GM12878 (cell line): ENCODE data around the gene CAMKMT. TPM values are rescaled to one million over a fixed set of nuclear protein-coding genes. Genes with fewer than 3 reads are reported as not detected.

Source experiments
- ATAC-seq: fragments of 200-7000 bp; cut with Tn5 transposase; 3 replicates; pipeline ENCODE4 v1.9.1; 2020; ENCODE audit warnings: mild to moderate bottlenecking, moderate library complexity
- BruUV-seq: library from RNA; stranded (reverse); fragments of 400-500 nt; replicated peaks from 2 replicates; lab custom pipeline; 2021; lab: Mats Ljungman, UMichigan
- CTCF ChIA-PET: fragments of 300-600 bp; sonication (Branson Sonifier 250); formaldehyde crosslinking; extraction: SDS; loops from one replicate; lab custom pipeline; 2021; ENCODE audit warnings: inconsistent platforms; lab: Yijun Ruan, JAX
- POLR2A ChIA-PET: fragments of 350-600 bp; formaldehyde crosslinking; extraction: SDS; loops from one replicate; lab custom pipeline; 2021; ENCODE audit warnings: inconsistent platforms; lab: Charles Lee
- RAD21 ChIA-PET: fragments of 300-600 bp; sonication (Branson Sonifier 250); formaldehyde crosslinking; loops from one replicate; lab custom pipeline; 2023; ENCODE audit warnings: antibody characterized with exemption; ENCODE audit not compliant: unreplicated experiment; lab: Charles Lee
- SMC1A ChIA-PET: fragments of 300-600 bp; sonication (Branson Sonifier 250); formaldehyde crosslinking; loops from one replicate; lab custom pipeline; 2023; ENCODE audit not compliant: unreplicated experiment, uncharacterized antibody; lab: Charles Lee
- DNase-seq: peaks from one replicate; pipeline ENCODE4 v3.0.0-alpha.2; 2011; ENCODE audit warnings: low read depth, low spot score
- FAIRE-seq: peaks from 3 replicates; lab custom pipeline; 2011; peaks lifted over from hg19 to GRCh38; lab: Jason Lieb, UNC
- H2AFZ ChIP-seq: 2 replicates; pipeline ENCODE4 v1.6.0; 2011; ENCODE audit warnings: low read depth, low read length, control low read depth; ENCODE audit not compliant: control insufficient read depth
- H3K27ac ChIP-seq: 2 replicates; pipeline ENCODE4 v1.5.1; 2011; ENCODE audit warnings: control low read depth; ENCODE audit not compliant: control insufficient read depth, insufficient read depth
- H3K27me3 ChIP-seq, 2 experiments: replicated peaks in 1 of 2; 2 replicates each; pipeline versions ENCODE4 v1.6.0 to v1.6.1; 2011; ENCODE audit warnings: low read length in 1 of 2; ENCODE audit not compliant: control insufficient read depth in 2 of 2, insufficient read depth in 2 of 2
- H3K36me3 ChIP-seq, 2 experiments: 2 replicates each; pipeline ENCODE4 v1.5.1; 2011; ENCODE audit warnings: low read length in 1 of 2; ENCODE audit not compliant: control insufficient read depth in 2 of 2, insufficient read depth in 2 of 2
- H3K4me1 ChIP-seq: 2 replicates; pipeline ENCODE4 v1.6.1; 2011; ENCODE audit warnings: mild to moderate bottlenecking, low read length, moderate library complexity, mixed read lengths; ENCODE audit not compliant: control insufficient read depth, insufficient read depth
- H3K4me2 ChIP-seq: 2 replicates; pipeline ENCODE4 v1.6.0; 2011; ENCODE audit warnings: control low read depth; ENCODE audit not compliant: control insufficient read depth, insufficient read depth
- H3K4me3 ChIP-seq: fragments of 200-600 bp; sonication (generic); 2 replicates; pipeline ENCODE4 v1.5.1; 2016
- H3K79me2 ChIP-seq: 2 replicates; pipeline ENCODE4 v1.6.0; 2011; ENCODE audit warnings: low read length; ENCODE audit not compliant: control insufficient read depth, insufficient read depth
- H3K9ac ChIP-seq: 2 replicates; pipeline ENCODE4 v1.8.0; 2011; ENCODE audit warnings: low read length, control low read depth, mixed read lengths; ENCODE audit not compliant: control insufficient read depth, insufficient read depth
- H3K9me3 ChIP-seq: replicated peaks from 3 replicates; pipeline ENCODE4 v1.5.1; 2011; ENCODE audit warnings: mild to moderate bottlenecking, low read length; ENCODE audit not compliant: control insufficient read depth, insufficient read depth
- H4K20me1 ChIP-seq: 2 replicates; pipeline ENCODE4 v1.6.0; 2011; ENCODE audit not compliant: control insufficient read depth, insufficient read depth
- EED ChIP-seq: sonication (generic); IDR thresholded peaks from 2 replicates; pipeline ENCODE4 v1.6.1; 2016; ENCODE audit warnings: antibody characterized with exemption, low read depth
- FOXK2 ChIP-seq: fragments of 450-650 bp; IDR thresholded peaks from 2 replicates; pipeline ENCODE4 v1.6.1; 2017; ENCODE audit warnings: mild to moderate bottlenecking, moderate library complexity
- GABPA ChIP-seq: IDR thresholded peaks from 2 replicates; pipeline ENCODE4 v1.6.1; 2014; ENCODE audit warnings: antibody characterized with exemption, low read depth, mild to moderate bottlenecking, inconsistent platforms
- HDGF ChIP-seq: fragments of 450-650 bp; IDR thresholded peaks from 2 replicates; pipeline ENCODE4 v1.6.1; 2016; ENCODE audit warnings: antibody characterized with exemption
- IRF4 ChIP-seq: IDR thresholded peaks from 2 replicates; pipeline ENCODE4 v1.6.1; 2011; ENCODE audit warnings: low read depth, low read length
- MAX ChIP-seq: IDR thresholded peaks from 2 replicates; pipeline ENCODE4 v1.6.1; 2012; ENCODE audit warnings: low read depth, low read length, improper control_type of control experiment
- RAD21 ChIP-seq: IDR thresholded peaks from 2 replicates; pipeline ENCODE4 v1.6.1; 2011; ENCODE audit warnings: mild to moderate bottlenecking, low read depth, low read length, moderate library complexity; ENCODE audit not compliant: insufficient read depth
- SMAD5 ChIP-seq: IDR thresholded peaks from 2 replicates; pipeline ENCODE4 v1.6.1; 2016; ENCODE audit warnings: antibody characterized with exemption, low read depth
- SRF ChIP-seq, 2 experiments: IDR thresholded peaks; 2 replicates each; pipeline ENCODE4 v1.6.1; 2011; ENCODE audit warnings: low read depth in 2 of 2, low read length in 2 of 2, mild to moderate bottlenecking in 1 of 2, moderate library complexity in 1 of 2
- SUZ12 ChIP-seq: fragments of 200-600 bp; sonication (generic); IDR thresholded peaks from one replicate; pipeline ENCODE4 v1.6.1; 2018; ENCODE audit warnings: antibody characterized with exemption, mild to moderate bottlenecking; ENCODE audit not compliant: unreplicated experiment
- TAF1 ChIP-seq: IDR thresholded peaks from 2 replicates; pipeline ENCODE4 v1.6.1; 2011; ENCODE audit warnings: mild to moderate bottlenecking, low read depth, low read length, borderline replicate concordance
- TCF12 ChIP-seq: IDR thresholded peaks from 2 replicates; pipeline ENCODE4 v1.6.1; 2011; ENCODE audit warnings: low read depth, mild to moderate bottlenecking, low read length
- USF1 ChIP-seq: IDR thresholded peaks from 2 replicates; pipeline ENCODE4 v1.6.1; 2011; ENCODE audit warnings: borderline replicate concordance, low read depth, mild to moderate bottlenecking, moderate library complexity, mixed read lengths, low read length; ENCODE audit not compliant: insufficient read depth; ENCODE audit errors: extremely low read length
- YY1 ChIP-seq: IDR thresholded peaks from 2 replicates; pipeline ENCODE4 v1.6.1; 2011; ENCODE audit warnings: low read depth, mild to moderate bottlenecking, low read length
- ZNF274 ChIP-seq: IDR thresholded peaks from one replicate; pipeline ENCODE4 v1.8.0; 2011; ENCODE audit not compliant: insufficient read length, insufficient read depth
- WGBS: methylation state at CpG from one replicate; pipeline ENCODE4 v1.1.6; 2016; ENCODE audit warnings: low lambda C conversion rate; ENCODE audit not compliant: insufficient replicate concordance, insufficient coverage; ENCODE audit errors: missing lambda C conversion rate; 5-methylcytosine and 5-hydroxymethylcytosine counted together
- in situ Hi-C: fragments of 300-500 bp; cut with MboI; formaldehyde crosslinking; loops from 9 replicates; pipeline ENCODE4 v1.14.3; 2018; ENCODE audit warnings: mixed read lengths
- intact Hi-C: fragments of 100-400 bp; cut with micrococcal nuclease; formaldehyde crosslinking; loops from one replicate; pipeline ENCODE4 v1.14.2; 2022; ENCODE audit not compliant: unreplicated experiment
- polyA plus RNA-seq, 11 experiments: library from polyadenylated mRNA; depleted of rRNA in 4 of 11; unstranded in 6 of 11; stranded (reverse) in 5 of 11; fragments of >200 nt; fragmentation: Nextera tagmentation in 4 of 11; fragmentation: Illumina TruSeq in 1 of 11; extraction: Ambion mirVana in 4 of 11; extraction: Trizol in 1 of 11; gene quantifications; 1 replicate in 1 of 11; 2 replicates in 10 of 11; pipeline versions ENCODE4 v1.2.1 to v1.2.3, GENCODE V29; 2011 to 2016; ENCODE audit warnings: inconsistent platforms in 2 of 11, missing spikeins in 2 of 11, low read depth in 1 of 11
- total RNA-seq, 4 experiments: library from RNA; depleted of rRNA in 3 of 4; stranded (reverse); fragments of >200 nt in 3 of 4; fragmentation: Illumina TruSeq in 1 of 4; extraction: Trizol in 1 of 4; gene quantifications; 2 replicates each; pipeline versions ENCODE4 v1.2.1 to v1.2.3, GENCODE V29; 2013 to 2021

Gene CAMKMT
- total and polyA plus RNA-seq, 10 of the 15 experiments (the other 5 are each of a cell fraction or from before 2014, with no cell fraction given) = 2.7 to 16.0 (median 11.8) TPM

- no peak for FAIRE-seq
- WGBS = 96% methylated on average over 1 of the region's 1 CpG
- CTCF ChIA-PET = interaction anchor here (0.9 to 2.6 kb wide), 4 partner anchors 10 to 49 kb away, joined by 3 to 6 read pairs (median 4); no protein-coding TSS in a partner anchor
These were observed 68.6 kb downstream of the CAMKMT start for GRCh38 chr2:44430342-44430741.

More at GRCh38 chr2:44430342-44430741, 68.6 kb downstream of the CAMKMT start:
- no peak for ATAC-seq
- Histone ChIP-seq H3K4me1 (no peaks in the 10 kb centered on the region), H3K27ac (no peak overlapping the region), H4K20me1 (no peaks in the 10 kb centered on the region), H3K4me2 (no peak overlapping the region), H3K27me3 (no peaks in the 10 kb centered on the region), H3K36me3 (no peaks in the 10 kb centered on the region), H2AFZ (no peak overlapping the region), H3K4me3 (no peak overlapping the region), H3K9ac (no peak overlapping the region), H3K9me3 (no peaks in the 10 kb centered on the region), H3K79me2 (no peaks in the 10 kb centered on the region)
- no peak for DNase-seq
- SMC1A ChIA-PET = interaction anchor here (0.7 to 1.7 kb wide), 5 partner anchors 11 to 368 kb away, joined by 3 read pairs; no protein-coding TSS in a partner anchor
- in situ Hi-C loops = no loop called here
- TF ChIP-seq EED (no peak), IRF4 (no peak), MAX (no peak), ZNF274 (no peak), YY1 (no peak), FOXK2 (no peak), USF1 (no peak), TAF1 (no peak), TCF12 (no peak), GABPA (no peak), SMAD5 (no peak), RAD21 (no peak), SRF (IDR thresholded peaks at IDR 0.05; ENCODE audit: low read depth in 2 of 2, low read length in 2 of 2) (no peak), HDGF (no peak), SUZ12 (no peak)
- RAD21 ChIA-PET = interaction anchor here (0.7 kb wide), 1 partner anchor 149 kb away, joined by 3 read pairs; no protein-coding TSS in a partner anchor
- BruUV-seq = no TSS peak
- POLR2A ChIA-PET = no interaction called here
- intact Hi-C loops = no loop called here
